ENCODE data around the gene CDK6.

DNA sequence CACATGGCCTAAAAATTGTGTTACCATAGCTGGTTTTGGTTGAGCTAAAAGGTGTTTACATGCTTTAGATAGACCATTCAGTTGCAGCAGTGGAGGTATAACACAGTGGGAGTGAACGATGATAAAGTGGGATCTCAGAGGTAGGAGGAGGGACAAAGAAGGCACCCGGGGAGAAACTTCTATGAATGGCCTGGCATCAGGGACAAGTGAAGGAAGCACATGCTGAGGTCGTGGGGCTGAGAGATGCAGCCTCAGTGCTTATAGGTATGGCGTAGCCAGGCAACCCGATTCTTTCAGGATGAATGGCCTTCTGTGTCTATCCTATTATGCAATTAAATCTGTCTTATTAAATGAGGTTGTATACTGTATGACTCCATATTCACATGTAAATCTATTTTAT lies 3.9 kb upstream of the CDK6 start:
- TF ChIP-seq POLR2AphosphoS5 (IDR thresholded peaks at IDR 0.05; ENCODE audit: low read depth, low read length) (no peak), POLR2A (IDR thresholded peaks at IDR 0.05; ENCODE audit: low read depth, low read length) (no peak)
